SK-N-MC (cell line): Measurements from ENCODE around the gene CIB4.
"Not testable (repeated sequence)": the region's sequence is repeated elsewhere in the genome, so short reads cannot be mapped to it uniquely, and the experiment has no call there.

Experiments
- DNase-seq: peaks from one replicate; pipeline ENCODE4 v3.0.0-alpha.2; 2011; ENCODE audit warnings: low read depth, low spot score
- H3K27ac ChIP-seq: fragments of 200-600 bp; sonication (generic); 2 replicates; pipeline ENCODE4 v1.5.1; 2016; ENCODE audit warnings: mixed run types
- H3K36me3 ChIP-seq: fragments of 200-600 bp; sonication (generic); 2 replicates; pipeline ENCODE4 v1.6.1; 2017; ENCODE audit warnings: antibody characterized with exemption, low read length, mixed read lengths; ENCODE audit not compliant: insufficient read depth
- H3K4me3 ChIP-seq: fragments of 200-600 bp; sonication (generic); 2 replicates; pipeline ENCODE4 v1.5.1; 2016
- H3K9ac ChIP-seq: fragments of 200-600 bp; sonication (generic); 2 replicates; pipeline ENCODE4 v1.8.0; 2017; ENCODE audit warnings: mixed run types, mixed read lengths; ENCODE audit not compliant: insufficient read length
- H3K9me3 ChIP-seq: fragments of 200-600 bp; sonication (generic); 2 replicates; pipeline ENCODE4 v1.6.1; 2017; ENCODE audit warnings: low read depth, mild to moderate bottlenecking, antibody characterized with exemption, low read length, moderate library complexity, mixed read lengths
- EZH2 ChIP-seq: fragments of 200-600 bp; sonication (generic); IDR thresholded peaks from one replicate; pipeline ENCODE4 v1.6.1; 2017; ENCODE audit warnings: antibody characterized with exemption
- FOXP2 ChIP-seq: optimal IDR thresholded peaks from 2 replicates; pipeline ENCODE3; 2011; ENCODE audit warnings: mild to moderate bottlenecking, moderate library complexity; ENCODE audit not compliant: insufficient read depth; ENCODE audit errors: extremely low read length, control extremely low read depth
- POLR2AphosphoS5 ChIP-seq: IDR thresholded peaks from 2 replicates; pipeline ENCODE4 v1.6.1; 2012; ENCODE audit warnings: mild to moderate bottlenecking, low read depth, low read length, borderline replicate concordance

CIB4 gene

DNA sequence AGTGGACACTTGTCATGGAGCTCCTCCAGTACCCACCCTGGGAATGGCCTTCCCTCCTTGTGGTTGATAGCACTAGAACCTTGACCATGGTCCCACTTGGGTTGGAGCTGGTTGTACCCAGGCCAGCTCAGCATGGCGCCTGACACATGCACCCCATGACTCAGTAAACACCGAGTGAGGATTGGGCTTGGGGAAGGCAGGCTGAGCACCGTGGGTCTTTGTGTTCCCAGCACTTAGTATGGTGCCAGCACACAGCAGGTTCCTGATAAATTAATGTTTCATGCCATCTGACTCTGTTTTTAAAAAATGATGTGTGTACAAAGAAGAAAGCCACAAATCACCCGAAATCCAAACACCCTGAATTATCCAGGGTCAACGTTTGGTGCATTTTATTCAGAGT lies 69.8 kb downstream of the CIB4 start:
- TF ChIP-seq POLR2AphosphoS5 = no peak
- Histone ChIP-seq H3K4me3 (no peak overlapping the region), H3K9ac (no peak overlapping the region), H3K9me3 (no peaks in the 10 kb centered on the region), H3K27ac (no peak overlapping the region), H3K36me3 (no peaks in the 10 kb centered on the region)
- DNase-seq = no peak

DNA sequence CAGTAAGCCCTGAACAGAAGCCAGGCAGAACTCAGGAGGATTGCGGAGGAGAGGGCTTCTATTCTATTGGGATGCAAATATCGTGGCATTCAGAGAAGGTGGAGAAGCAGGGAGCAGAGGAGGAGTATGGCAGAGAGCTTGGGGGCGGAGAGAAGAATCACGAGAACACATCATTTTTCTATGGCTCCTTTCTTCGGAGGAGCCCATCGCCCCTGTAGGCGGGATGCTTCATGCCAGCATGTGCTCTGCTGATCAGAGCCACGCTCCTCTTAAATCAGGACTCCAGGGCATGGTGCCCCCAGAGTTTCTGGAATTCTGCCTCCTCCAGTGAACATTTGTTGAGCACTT lies 71.1 kb downstream of the CIB4 start:
- H3K4me3 ChIP-seq = no peak overlapping the region
- no peak overlapping the region for H3K9ac ChIP-seq
- DNase-seq = no peak
- H3K9me3 ChIP-seq = no peaks in the 10 kb centered on the region
- no peak for TF ChIP-seq FOXP2
- no peak for TF ChIP-seq EZH2
- no peak for TF ChIP-seq POLR2AphosphoS5
- no peak overlapping the region for H3K27ac ChIP-seq
- no peaks in the 10 kb centered on the region for H3K36me3 ChIP-seq

DNA sequence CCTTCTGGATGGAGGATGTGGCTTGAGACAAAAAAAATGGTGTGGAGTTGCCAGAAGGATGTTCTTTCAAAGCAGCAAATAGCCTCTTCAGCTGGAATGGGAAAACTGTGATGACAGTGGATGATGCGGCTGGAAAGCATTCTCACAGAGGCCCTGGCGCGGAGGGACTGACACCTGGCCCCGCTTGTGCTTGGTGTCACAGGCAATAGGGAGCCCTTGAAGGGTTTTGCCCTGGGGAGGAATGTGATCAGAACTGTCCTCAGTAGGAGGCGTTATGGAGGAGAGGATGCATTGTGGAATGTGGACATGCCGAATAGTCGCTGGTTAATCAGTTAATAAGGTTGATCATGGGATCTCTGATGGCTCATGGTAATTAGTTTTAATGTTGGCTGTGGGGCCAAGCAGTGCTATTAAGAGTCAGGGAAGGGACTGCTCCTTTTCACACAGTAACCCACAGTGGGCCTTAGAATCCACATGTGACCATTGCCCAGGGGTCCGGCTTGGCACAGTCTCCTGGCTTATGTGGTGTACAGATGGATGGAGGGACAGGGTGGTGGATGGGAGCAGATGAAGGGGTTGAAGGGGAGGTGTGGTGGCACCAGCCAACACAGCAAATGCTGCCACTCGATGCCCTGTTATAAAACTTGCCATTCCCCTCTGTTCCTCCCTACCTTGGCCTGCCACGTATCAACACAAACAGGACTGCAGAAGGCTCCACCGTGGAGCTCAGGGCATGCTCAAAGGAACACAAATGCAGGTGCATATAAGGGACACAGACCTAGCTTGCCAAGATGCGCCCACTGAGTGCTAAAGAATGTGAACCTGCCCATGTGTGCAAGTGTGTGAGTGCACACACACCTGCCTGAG lies 71.7 kb downstream of the CIB4 start:
- no peak for DNase-seq
- no peak overlapping the region for H3K27ac ChIP-seq
- no peaks in the 10 kb centered on the region for H3K9me3 ChIP-seq
- no peak for TF ChIP-seq FOXP2
- TF ChIP-seq POLR2AphosphoS5 = no peak
- TF ChIP-seq EZH2 = no peak
- H3K36me3 ChIP-seq = no peaks in the 10 kb centered on the region
- H3K9ac ChIP-seq = no peak overlapping the region
- no peak overlapping the region for H3K4me3 ChIP-seq

DNA sequence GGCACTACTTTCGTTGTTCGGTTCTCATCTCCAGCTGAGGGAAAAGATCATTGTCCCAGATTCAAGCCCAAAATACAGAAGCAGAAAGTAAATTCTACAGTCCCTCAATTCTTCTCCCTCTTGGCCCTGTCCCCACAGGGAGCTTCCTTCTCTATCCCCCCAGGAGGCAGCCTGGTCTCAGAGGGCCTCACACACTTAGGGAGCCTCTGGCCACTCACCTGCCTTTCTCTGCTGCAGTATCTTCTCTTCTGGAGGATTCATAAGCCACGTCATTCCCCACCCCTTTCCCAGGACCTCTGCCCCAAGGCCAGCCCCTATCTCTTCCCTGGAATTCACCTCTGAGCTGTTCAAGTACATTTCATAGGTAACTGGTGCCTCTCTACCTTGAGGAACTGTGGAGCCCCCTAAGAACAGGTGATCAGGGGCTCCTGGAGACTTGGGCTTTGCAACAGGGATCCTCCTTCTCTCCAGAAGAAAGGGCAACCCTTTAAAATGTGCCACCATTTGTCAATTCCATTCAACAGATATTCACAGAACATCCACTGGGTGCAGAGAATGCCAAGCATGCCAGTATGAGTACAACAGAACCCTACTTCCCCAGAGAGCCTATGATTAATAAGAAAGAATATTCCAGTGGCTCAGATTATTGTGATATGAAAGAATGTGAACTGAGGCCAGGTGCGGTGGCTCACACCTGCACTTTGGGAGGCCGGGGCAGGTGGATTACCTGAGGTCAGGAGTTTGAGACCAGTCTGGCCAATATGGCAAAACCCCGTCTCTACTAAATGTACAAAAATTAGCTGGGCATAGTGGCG lies 72.9 kb downstream of the CIB4 start:
- Histone ChIP-seq H3K36me3 (no peaks in the 10 kb centered on the region), H3K27ac (no peak overlapping the region), H3K9ac (no peak overlapping the region), H3K9me3 (no peaks in the 10 kb centered on the region), H3K4me3 (no peak overlapping the region)
- TF ChIP-seq EZH2 (no peak), FOXP2 (no peak)
- DNase-seq = no peak

DNA sequence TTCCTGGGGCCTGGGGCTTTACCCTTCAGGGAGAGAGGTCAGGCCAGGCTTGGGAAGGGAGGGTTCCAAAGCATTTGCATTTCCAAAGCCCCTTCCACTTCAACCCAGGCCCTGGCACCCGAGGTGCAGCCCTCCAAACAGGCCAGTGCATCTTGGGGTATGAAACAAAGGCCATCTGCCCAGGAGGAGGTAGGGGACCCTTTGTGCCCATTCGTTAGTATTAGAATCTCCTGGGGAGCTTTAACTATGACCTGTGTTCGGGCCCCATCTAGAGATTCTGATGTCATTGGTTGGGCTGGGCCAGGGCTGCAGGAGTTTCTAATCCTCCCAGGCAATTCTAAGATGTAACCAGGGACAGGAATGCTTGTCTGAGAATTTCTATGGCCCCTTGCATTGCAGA lies 73.6 kb downstream of the CIB4 start:
- DNase-seq = no peak
- no peak for TF ChIP-seq POLR2AphosphoS5
- no peak for TF ChIP-seq EZH2
- TF ChIP-seq FOXP2 = no peak
- Histone ChIP-seq H3K36me3 (no peaks in the 10 kb centered on the region), H3K9ac (no peak overlapping the region), H3K9me3 (no peaks in the 10 kb centered on the region), H3K27ac (no peak overlapping the region), H3K4me3 (no peak overlapping the region)

DNA sequence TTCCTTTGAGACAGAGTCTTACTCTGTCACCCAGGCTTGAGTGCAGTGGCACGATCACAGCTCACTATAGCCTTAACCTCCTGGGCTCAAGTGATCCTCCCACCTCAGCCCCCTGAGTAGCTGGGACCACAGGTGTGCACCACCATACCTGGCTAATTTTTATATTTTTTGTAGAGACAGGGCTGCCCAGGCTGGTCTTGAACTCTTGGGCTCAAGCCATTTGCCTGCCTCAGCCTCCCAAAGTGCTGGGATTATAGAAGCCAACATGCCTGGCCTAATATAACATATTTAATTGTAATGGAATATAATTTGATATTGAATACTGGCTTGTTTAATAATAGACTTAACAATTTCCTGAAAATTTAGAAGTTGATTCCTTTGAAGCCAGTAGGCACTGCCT lies 74.4 kb downstream of the CIB4 start:
- H3K36me3 ChIP-seq, H3K27ac ChIP-seq, H3K9me3 ChIP-seq, H3K4me3 ChIP-seq, H3K9ac ChIP-seq, DNase-seq: not testable (repeated sequence)

DNA sequence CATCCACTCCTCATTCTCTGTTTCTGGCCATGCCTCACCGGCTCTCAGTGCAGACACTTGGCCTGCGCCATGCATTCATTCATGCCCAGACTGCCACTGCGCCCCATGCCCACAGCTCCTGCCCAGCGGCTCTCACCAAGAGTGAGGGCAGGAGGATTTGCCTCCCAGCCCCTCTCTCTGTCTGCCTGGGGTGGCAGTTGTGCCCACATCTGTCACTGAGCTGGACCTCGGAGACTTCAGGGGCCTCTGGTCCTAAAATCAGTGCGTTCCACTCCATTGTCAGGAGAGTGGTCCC lies 75.1 kb downstream of the CIB4 start:
- H3K36me3 ChIP-seq = no peaks in the 10 kb centered on the region
- no peak overlapping the region for H3K27ac ChIP-seq
- no peak overlapping the region for H3K4me3 ChIP-seq
- DNase-seq = no peak
- H3K9me3 ChIP-seq = no peaks in the 10 kb centered on the region
- no peak for TF ChIP-seq EZH2
- TF ChIP-seq FOXP2 = no peak
- no peak for TF ChIP-seq POLR2AphosphoS5
- no peak overlapping the region for H3K9ac ChIP-seq

DNA sequence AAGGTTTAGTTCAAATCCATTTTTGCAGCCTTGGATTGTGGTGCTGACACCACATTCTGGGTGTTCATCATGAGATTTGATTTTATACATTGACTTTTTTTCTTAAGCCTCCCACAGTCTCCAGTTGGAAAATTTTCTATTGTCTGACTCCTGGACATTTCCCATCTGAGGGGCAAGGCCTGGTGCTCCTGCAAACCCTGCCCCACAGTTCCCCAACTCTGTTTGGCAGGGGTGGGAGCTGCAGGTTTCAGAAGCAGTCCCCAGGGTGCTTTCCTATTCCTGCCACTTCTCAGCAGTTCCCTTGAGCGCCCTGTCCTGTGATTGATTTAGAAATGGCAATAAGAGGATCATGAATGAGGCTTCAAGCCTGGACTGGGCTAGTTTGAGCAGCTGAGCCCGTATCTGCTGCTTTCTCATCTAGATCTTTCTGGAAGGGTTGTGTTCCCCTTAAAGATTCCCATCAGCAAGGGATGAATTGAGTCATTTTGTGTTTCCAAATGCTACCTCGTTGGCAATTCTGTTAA lies 77.0 kb downstream of the CIB4 start:
- H3K36me3 ChIP-seq = no peaks in the 10 kb centered on the region
- H3K9ac ChIP-seq = no peak overlapping the region
- H3K4me3 ChIP-seq = no peak overlapping the region
- H3K9me3 ChIP-seq = no peaks in the 10 kb centered on the region
- no peak for TF ChIP-seq POLR2AphosphoS5
- no peak for TF ChIP-seq EZH2
- TF ChIP-seq FOXP2 = no peak
- H3K27ac ChIP-seq = no peak overlapping the region
- no peak for DNase-seq

DNA sequence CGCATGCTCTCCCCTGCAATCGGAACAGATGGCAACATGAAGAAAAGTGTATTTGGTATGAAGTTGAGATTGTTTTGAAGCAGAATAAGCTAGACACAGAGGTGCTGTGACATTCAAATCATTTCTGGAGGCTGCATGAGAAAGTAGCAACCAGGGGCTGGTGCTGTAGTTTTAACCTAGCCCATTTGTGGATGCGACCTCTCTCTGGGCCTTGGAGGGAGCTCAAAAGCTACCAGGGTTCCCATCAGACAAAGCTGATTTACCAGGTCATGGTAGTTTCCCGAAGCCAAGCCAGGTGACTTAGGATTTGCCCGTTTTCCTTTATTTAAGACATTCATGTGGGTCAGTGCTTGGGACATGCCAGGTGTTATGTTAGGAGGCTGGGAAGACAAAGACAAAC lies 77.5 kb downstream of the CIB4 start:
- no peak overlapping the region for H3K9ac ChIP-seq
- H3K27ac ChIP-seq = no peak overlapping the region
- no peak for TF ChIP-seq POLR2AphosphoS5
- no peak for TF ChIP-seq FOXP2
- no peak for TF ChIP-seq EZH2
- H3K36me3 ChIP-seq = no peaks in the 10 kb centered on the region
- DNase-seq = no peak
- H3K9me3 ChIP-seq = no peaks in the 10 kb centered on the region
- no peak overlapping the region for H3K4me3 ChIP-seq
